GM19351 (cell line): ENCODE results near the gene NUSAP1.
"Not testable (repeated sequence)": the region's sequence is repeated elsewhere in the genome, so short reads cannot be mapped to it uniquely, and the experiment has no call there.

ENCODE experiments used
- ATAC-seq: cut with Tn5 transposase; IDR thresholded peaks from one replicate; pipeline ENCODE4 v1.9.1; 2021; ENCODE audit warnings: mild to moderate bottlenecking, moderate library complexity; ENCODE audit not compliant: unreplicated experiment

NUSAP1 gene

DNA sequence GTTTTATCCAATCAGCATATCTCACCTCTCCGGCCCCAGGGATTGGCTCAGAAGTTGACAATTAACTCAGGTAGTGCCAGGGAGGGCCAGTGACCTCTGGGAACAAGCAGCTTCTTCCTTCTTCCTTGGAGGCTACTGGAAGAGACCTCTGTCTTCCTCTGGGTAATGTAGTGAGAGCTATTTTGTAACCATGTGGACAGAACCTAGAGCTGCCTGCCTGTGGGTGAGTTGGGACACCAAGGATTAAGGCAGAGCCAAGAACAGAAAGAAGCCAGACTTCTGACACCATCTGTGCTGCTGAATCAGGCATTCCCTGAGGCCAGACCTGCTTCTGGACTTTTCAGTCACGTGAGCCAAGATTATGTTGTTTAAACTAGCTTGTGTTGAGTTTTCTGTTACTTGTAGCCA, 75.6 kb downstream of the NUSAP1 start:
- no peak for ATAC-seq

DNA sequence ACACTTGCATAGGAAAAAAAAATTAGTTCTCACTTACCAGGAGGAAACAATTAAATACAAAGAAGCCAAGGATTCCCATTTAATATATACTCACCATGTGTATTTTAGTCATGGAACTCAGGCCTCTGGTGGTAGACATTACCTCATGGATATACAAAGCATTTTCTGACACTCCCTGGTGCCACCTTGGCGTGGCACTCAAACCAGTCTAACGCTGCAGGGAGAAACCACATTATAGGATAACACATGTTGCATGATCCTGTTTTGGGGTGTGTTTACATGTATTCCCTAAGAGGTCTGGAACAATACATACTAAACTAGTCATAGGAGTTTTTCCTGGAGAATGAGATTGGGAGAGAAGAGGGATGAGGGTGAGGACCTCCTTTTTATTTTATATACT, 78.3 kb downstream of the NUSAP1 start:
- ATAC-seq = no peak

DNA sequence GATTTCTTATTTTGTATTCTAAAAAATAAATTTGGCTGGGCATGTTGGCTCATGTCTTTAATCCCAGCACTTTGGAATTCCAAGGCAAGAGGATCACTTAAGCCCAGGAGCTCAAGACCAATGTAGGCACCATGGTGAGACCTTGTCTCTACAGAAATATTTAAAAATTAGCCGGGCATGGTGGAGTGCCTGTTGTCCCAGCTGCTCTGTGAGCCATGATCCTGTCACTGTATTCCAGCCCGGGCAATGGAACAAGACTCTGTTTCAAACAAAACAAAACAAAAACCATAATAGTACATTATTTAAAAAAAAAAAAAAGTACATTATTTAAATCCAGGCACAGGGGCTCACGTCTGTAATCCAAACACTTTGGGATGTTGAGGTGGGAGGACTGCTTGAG, 78.8 kb downstream of the NUSAP1 start:
- ATAC-seq = no peak

DNA sequence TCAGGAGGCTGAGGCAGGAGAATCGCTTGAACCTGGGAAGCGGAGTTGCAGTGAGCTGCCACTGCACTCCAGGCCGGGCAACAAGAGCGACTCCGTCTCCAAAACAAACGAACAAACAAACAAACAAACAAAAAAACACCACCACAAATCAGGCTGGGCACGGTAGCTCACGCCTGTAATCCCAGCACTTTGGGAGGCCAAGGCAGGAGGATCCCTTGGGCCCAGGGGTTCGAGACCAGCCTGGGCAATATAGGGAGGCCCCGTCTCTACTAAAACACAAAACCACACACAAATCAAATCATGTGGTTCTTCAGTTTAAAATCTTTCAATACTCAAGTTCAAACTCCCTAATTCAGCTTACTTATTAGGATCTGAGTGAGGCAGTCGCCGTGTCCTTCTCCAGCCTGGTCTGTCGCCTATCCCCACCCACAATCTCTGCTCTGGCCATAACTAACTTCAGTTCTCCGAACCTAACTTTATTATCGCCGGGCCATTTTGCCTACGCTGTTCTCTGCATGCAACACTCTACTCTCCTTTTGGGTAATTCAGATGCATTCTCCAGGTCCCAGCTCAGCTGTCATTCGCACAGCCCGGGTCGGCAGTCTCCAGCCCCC, 83.6 kb downstream of the NUSAP1 start:
- peak; percentile 19 for ATAC-seq

DNA sequence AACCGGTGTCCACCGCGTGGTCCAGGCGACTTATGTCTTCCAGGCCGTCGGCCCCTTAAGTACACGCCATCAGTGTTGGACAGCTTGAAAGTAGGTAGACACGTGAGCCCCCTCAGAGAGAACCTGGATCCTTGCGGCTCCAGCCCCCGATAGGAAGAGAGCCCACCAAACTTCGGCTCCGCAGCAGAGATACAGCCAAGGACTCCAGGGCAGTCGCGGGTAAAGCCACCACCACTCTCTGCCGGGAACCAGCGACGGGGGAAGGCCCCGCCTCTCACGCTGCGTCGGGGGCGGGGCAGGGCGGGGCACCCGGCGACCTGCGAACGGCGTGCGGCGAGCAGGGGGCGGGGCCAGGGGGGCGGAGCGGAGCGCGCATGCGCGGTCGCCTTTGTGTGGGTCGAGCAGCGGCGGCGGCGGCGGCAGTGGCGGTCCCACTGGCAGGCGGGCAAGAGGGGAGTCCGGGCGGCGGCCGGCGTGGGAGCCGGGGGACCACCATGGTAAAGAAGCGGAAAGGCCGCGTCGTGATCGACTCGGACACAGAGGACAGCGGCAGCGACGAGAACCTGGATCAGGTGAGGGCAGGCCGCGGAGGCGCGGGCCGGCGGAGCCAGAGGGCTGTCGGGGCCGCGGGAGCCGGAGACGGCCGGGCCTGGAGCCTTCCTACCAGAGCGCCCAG, 84.2 kb downstream of the NUSAP1 start, which contains the start of gene RTF1:
RTF1 (plus strand) TSS at position 354 of the 676 bp plus-strand sequence; CDS start at position 375, 21 bp downstream.
- peak; percentile 86 for ATAC-seq

DNA sequence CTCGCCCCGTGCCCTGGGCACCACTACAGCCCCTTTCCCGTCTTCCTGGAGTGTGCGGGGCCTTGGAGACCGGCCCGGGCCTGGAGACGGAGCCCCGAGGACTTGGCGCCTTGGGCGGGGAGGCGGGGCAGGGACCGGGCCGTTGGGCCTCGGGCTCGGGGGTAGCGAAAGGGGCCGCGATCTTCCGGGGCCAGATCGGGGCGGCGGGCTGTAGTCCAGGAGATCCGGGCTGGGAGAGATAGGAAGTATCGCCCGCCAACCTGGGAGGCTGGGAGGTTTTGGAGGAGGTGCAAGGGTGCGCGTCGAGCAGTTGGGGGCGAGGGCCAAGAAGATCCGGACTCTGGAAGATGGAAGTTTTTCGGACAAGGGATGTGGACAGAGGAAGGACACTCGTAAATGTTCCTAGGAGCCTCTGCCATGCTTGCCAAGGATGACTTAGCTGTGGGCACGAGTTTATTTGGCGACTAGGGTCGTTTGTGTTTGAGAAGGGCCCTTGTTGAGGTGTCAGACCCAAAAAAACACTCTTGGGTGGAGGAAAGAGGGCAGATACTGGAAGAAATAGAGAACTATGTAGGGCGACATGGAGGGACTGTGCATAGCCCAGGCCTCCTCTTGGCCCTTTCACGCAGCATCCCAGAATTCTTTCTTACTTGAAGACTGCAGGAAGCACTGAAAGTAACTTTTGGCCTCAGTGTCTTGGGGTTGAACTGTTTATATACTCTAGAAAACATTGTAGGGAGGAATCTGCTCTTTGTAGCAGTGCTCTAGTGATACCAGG, 84.9 kb downstream of the NUSAP1 start:
- peak; percentile 32 for ATAC-seq

DNA sequence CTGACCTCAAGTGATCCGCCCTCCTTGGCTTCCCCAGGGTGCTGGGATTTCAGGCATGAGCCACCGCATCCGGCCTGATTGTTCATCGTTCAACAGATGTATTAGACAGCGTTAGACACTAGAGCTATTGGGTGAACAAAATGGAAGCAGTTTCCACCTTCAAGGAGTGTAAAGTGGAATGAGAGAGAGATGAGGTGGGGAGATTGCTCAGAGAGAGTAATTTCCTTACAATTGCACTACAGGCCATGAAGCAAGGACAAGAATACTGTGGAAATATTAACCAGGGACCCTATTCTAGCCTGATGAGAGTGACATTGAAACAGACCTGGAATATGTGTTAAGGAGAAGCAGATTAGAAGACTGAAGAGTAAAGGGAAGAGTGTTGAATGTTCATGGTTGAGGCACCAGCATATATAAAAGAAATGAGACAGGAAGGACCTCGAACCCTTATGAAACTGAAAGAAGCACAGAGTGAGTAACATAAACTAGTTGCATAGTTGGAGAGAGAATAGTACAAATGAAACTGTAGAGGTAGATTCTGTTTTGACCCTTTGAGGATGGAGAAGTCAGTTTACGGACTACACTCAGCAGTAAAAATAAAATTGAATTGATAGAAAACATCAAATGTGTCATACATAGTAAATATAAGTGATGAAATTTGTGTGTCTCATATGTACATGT, 91.4 kb downstream of the NUSAP1 start:
- peak; percentile 89 for ATAC-seq

DNA sequence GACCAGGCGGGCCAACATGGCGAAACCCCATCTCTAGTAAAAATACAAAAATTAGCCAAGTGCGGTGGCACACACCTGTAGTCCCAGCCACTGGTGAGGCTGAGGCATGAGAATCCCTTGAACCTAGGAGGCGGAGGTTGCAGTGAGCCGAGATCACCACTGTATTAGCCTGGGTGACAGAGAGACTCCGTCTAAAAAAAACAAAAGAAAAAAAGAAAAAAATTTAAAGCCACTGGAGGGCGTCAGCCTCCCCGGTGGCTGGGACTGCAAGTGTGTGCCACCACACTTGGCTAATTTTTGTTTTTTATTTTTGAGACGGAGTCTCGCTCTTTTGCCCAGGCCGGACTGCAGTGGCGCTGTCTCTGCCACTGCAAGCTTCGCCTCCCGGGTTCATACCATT, 92.1 kb downstream of the NUSAP1 start:
- no peak for ATAC-seq

DNA sequence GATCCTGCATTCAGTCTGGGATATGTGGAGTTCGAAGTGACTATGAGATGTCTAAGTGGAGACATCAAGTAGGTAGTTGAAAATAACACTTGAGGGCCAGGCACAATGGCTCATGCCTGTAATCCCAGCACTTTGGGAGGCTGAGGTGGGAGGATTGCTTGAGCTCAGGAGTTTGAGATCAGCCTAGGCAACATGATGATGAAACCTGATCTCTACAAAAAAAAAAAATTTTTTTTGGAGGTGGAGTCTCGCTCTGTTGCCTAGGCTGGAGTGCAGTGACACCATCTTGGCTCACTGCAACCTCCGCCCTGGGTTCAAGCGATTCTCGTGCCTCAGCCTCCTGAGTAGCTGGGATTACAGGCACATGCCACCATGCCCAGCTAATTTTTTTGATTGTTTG, 93.2 kb downstream of the NUSAP1 start:
- not testable (repeated sequence) for ATAC-seq

DNA sequence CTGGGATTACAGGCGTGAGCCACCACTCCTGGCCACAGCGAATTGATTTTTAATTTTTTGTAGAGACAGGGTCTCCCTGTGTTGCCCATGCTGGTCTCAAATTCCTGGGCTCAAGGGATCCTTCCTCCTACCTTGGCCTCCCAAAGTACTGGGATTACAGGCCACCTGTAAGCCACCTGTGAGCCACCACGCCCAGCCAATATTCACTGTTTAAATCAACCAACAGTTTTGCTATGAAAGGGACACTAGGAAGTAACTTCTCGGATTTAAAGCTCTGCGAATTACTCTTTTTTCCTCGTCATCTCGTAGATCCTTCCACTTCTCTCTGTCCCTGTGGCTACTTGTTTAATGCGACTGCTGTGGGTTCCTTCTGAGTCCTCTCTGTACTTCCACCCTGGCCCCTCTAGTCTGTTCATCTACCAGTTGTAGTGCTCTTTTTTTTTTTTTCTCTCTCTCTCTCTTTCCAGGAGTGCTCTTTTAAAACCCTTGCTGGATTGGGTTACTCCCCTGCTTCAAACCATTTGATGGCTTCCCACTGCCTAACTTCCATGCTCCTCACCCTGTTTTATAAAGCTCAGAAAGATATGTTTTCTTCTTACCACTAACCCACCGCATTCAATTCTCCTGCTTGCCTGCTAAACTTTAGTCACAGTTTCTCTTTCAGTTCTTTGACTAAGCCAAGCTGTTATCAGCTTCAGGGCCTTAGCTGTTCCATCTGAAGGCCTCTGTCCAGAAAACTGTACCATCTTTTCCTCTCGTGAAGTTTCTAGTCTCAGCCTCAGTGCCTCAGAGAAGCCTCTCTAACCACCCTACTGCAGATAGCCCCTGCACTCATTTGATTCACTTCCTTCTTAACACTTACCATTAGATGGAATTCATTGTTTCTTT, 96.6 kb downstream of the NUSAP1 start:
- peak; percentile 77 for ATAC-seq
